HEK293T (cell line): ENCODE data around the gene CD37.

ENCODE experiments used
- ARNT ChIP-seq: fragments of 450-650 bp; IDR thresholded peaks from 2 replicates; pipeline ENCODE4 v1.6.1; 2017; ENCODE audit warnings: mild to moderate bottlenecking
- BHLHE40 ChIP-seq: fragments of 450-650 bp; IDR thresholded peaks from 2 replicates; pipeline ENCODE4 v1.6.1; 2016; ENCODE audit warnings: mild to moderate bottlenecking, moderate library complexity, borderline replicate concordance
- FOXM1 ChIP-seq: fragments of 450-650 bp; IDR thresholded peaks from 2 replicates; pipeline ENCODE4 v1.6.1; 2017; ENCODE audit warnings: mild to moderate bottlenecking, borderline replicate concordance
- PKNOX1 ChIP-seq: fragments of 450-650 bp; IDR thresholded peaks from 2 replicates; pipeline ENCODE4 v1.6.1; 2016
- SP1 ChIP-seq: fragments of 450-650 bp; IDR thresholded peaks from 2 replicates; pipeline ENCODE4 v1.6.1; 2017
- SUZ12 ChIP-seq: fragments of 450-650 bp; IDR thresholded peaks from 2 replicates; pipeline ENCODE4 v1.6.1; 2016; ENCODE audit warnings: mild to moderate bottlenecking

GRCh38 chr19:49318296-49318695 lies 16.9 kb upstream of the CD37 start:
- TF ChIP-seq PKNOX1: no peak
- no peak for TF ChIP-seq ARNT
- no peak for TF ChIP-seq SP1
- TF ChIP-seq BHLHE40: no peak
- no peak for TF ChIP-seq FOXM1
- TF ChIP-seq SUZ12: no peak
